Activated CD4-positive, alpha-beta T cell treated with anti-CD3 and anti-CD28 coated beads for 1 hour (primary cell): ENCODE data around the gene GLIS2.

Experiments
- DNase-seq: peaks from one replicate; pipeline ENCODE4 v3.0.0-alpha.2; 2020

The GLIS2 gene

DNA sequence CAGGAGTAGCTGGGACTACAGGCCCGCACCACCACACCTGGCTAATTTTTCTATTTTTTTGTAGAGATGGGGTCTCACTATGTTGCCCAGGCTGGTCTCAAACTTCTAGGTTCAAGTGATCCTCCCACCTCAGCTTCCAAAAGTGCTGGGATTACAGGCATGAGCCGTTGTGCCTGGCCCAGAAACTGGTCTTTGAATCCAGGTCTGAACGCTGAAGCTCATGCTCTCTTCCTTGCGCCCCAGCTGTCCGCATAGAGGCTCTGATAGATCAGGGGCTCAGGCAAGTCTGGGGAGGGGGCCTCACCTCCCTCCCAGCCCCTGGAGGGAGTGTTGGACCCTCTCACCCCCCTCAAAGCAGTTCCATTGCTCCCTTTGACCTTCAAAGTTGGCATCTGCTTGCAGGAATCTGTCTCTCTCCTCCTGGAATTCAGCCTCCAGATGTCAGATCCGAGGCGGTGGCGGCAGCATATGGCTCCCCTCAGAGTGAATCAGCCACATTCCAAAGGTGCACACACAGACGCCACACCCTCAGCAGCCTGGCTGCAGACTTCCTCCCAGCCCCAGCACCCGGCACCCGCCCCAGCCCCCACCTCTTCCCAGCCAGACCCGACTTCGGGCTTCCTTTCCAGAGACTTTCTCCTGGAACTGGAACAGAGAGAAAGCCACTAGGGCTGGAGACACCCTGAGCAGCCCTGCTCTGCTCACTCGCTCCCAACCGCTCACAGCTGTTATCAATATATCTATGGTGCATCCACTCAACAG is 16.9 kb upstream of the GLIS2 start:
- no peak for DNase-seq

DNA sequence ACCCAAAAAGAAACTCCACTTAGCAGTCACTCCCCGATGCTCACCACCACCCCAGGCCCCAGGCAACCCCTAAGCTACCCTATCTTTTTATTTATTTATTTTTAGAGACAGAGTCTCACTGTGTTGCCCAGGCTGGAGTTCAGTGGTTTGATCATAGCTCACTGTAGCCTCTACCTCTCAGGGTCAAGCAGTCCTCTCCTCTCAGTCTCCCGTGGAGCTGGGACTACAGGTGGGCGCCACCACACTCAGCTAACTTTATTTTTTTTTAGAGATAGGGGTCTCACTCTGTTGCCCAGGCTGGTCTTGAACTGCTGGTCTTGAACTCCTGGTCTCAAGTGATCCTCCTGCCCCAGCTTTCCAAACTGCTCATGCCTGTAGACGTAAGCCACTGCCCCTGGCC is 14.7 kb upstream of the GLIS2 start:
- no peak for DNase-seq

DNA sequence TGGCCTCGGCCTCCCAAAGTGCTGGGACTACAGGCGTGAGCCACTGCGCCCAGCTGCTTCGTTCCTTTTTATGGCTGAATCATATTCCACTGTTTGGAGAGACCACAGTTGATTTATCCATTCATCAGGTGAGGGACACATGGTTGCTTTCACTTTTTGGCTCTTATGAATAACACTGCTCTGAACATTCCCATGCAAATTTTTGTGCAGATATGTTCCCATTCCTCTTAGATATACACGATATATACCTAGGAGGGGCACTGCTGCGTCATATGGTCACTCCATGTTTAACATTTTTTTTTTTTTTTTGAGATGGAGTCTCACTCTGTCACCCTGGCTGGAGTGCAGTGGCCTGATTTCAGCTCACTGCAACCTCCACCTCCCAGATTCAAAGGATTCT is 13.9 kb upstream of the GLIS2 start:
- no peak for DNase-seq

DNA sequence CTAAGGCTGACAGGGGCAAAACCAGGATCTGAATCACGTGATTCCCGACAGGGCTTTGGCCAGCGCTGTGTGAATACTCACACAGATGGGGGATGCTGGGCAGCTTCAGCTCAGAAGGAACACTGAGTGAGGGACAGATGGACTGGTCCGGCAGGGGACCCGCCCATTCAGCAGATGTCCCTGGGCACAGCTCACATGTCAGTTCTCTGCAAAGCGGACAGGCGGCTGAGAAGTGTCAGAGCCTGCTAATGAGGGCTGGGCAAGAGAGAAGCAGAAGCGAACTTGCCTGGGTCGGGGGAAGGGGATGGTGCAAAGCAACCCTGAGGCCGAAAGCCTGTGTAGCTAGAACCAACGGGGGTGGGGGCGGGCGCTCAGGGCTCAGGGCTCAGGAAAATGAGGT is 11.9 kb upstream of the GLIS2 start:
- DNase-seq = no peak

DNA sequence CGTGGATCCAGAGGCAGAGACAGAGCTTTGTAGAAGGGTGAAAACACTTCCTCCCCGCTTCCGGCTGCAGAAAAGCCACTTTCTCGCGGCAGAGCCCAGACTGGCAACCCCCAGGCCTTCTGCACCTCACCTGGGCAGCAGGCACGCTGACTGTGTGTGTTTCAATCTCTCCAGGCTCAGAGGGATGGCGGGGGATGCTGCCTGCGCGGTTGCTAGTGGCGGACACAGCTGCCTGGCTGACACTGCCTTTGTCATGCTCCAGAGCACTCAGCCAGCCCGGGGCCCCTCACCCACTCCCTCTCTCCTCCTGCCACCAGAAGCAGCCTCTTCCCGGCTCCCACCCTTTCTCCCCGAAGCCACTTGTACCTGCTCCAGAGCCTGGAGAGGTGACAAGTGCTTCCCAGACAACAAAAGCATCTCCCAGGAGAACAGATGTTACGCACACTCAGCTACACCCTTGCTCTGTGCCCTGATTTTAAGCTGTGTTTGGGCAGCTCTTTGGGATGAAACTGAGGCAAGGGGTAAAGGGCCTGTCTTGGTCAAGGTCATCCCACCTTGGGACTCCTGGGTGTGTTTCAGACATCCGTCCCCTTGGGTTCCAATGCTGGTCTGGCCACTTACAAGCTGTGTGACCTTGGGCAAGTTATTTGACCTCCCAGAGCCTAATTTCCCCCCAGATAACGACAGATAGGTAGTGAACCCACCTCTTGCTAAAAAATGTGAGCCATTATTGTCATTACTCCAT is 9.2 kb upstream of the GLIS2 start:
- no peak for DNase-seq

DNA sequence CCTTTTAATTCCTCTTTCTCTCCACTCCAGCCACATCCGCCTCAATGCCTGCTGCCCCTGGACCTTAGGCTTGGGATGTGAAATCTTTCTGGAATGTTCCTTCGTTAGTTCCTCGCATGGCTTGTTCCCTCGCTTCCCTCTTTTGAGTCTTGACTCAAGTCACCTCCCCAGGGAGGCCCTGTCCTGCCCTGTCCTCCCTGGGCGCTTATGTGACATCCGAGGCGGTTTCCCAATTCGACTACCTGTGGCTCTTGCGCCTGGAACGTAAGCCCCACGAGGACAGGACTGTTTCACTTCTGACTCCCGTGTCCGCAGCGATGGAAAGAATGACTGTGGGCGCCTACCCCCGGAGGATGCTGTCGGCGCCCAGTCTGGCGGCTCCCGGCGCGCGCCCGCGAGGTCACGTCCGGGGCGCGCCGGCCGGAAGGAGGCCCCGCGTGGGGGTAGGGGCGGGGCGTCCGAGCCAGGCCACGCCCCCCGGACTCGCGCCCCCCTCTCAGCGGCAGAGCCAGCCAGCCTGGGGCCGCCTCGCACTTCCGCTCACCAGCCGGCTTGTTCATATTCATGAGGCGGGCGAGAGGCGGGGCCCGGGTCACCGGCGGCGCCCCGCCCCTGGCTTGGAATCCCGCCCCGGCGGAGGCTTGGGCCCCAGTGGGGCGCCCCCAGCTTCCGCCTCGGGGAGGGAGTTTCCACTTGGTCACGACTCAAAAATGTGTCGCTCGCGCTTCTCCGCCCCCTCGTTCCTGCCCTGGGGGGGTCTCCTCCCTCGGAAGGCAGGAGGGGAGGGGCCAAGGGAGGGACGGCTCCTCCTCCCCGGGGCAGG is 8.4 kb upstream of the GLIS2 start:
- peak; percentile 95 for DNase-seq

DNA sequence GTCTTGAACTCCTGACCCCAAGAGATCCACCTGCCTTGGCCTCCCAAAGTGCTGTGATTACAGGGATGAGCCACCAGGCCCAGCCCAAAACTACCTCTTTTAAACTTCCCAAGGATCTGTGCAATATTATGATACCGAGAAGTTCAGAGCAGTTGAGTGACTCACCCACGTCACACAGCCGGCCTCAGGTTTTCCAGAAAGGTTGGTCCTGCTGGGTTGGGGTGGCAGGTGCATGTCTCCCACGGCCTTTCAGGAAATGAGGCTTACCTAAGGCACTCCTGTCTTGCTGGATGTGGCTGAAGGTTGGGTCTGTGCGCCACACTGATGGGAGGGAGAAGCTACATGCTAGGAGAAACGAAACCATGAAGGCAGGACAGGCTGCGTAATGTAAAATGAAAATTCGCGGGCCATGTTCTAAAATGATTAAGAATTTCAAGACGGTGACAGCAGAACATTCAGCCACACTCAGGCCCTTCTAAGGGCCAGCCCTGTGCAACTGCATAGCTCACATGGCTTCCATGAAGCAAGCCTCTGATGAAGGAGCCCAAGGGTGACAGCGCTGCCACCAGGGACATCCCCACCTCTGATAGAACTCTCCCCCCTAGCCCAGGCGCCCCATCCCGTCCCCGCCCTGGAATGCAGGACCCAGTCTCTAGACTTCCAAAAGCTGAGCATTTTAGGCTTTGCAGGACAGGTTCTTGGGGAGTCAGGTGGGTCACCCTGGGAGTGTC is 6.6 kb upstream of the GLIS2 start:
- DNase-seq = no peak

DNA sequence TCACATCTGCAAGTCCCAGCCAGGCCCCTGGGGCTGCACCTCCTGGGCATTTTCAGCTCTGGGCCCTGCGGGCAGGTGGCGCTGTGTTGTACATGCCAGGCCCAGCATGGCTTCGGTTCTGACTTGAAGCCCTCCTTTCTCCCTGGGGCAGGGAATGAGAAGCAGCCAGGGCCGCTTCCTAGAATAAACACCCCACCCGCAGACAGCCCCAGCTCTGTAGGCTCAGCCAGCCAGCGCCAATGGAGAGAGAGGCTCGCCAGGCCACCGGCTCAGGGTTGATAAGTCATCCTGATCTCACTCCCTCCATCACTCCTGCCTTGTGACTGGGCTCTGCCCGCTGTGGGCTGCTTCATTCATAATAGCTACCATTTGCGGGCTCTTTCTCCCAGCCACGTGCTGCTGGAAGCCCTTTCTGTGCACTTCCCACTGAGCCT is 6.0 kb upstream of the GLIS2 start:
- peak; percentile 41 for DNase-seq

DNA sequence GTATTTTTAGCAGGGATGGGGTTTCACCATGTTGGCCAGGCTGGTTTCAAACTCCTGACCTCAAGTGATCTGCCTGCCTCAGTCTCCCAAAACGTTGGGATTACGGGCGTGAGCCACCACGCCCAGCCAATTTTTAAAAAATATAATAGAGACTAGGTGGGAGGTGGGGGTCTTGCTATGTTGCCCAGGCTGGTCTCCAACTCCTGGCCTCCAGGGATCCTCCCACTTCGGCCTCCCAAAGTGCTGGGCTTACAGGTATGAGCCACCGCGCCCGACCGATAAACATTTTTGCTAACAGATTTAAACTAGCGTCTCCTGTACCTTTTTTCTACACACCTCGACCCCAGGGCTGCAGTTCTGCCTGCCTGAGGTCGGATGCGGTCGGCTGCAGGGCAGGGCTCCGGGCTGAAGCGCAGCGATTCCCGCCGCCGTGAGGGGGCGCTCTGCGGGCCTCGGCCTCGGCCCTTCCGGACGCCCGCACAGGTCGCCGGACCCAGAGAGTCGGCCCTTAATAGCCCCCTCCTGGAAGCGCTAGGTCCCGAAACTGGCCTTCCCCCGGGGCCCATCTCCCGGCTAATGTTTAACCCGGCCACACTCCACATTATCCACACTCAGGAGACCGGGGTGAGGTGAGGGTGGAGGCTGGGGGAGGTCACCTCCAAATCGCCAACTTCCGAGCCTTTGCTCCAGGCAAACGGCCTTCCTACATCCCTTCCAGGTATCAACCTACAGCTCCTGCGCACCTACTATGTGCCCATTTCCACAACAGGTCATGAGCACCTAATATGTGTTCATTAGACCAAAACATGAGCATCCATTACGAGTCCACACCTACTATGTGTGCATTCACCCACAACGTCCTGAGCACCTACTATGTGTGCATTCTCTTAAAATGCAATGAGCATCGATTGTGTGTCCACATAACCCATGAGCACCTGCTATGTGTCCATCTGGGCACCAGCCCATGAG is 2.0 kb upstream of the GLIS2 start:
- no peak for DNase-seq

DNA sequence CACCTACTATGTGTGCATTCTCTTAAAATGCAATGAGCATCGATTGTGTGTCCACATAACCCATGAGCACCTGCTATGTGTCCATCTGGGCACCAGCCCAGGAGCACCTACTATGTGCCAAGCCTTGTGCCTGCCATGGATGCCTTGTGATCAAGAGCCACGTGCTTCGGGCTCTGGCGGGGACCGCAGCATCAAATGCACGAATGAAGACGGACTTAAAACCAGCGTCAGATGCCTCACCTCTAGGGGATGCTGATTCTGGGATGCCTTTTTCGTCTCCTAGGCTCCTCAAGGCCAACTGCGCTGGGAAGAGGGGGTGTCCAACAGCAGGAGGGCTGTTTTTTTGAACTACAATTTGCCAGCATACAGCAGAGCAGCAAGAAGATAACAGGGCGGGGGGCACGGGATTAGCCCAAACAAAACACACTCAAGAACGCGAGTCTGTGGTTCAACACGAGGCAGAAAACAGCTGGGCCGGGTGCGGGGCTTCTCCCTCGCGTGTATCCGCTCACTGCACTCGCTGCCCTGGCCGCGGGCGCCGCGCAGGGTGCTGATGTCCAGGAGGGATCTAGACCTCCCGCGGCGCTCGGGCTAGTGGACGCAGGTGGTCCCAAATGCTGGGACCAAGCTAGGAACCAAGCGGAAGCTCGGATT is 1.2 kb upstream of the GLIS2 start:
- DNase-seq = no peak

DNA sequence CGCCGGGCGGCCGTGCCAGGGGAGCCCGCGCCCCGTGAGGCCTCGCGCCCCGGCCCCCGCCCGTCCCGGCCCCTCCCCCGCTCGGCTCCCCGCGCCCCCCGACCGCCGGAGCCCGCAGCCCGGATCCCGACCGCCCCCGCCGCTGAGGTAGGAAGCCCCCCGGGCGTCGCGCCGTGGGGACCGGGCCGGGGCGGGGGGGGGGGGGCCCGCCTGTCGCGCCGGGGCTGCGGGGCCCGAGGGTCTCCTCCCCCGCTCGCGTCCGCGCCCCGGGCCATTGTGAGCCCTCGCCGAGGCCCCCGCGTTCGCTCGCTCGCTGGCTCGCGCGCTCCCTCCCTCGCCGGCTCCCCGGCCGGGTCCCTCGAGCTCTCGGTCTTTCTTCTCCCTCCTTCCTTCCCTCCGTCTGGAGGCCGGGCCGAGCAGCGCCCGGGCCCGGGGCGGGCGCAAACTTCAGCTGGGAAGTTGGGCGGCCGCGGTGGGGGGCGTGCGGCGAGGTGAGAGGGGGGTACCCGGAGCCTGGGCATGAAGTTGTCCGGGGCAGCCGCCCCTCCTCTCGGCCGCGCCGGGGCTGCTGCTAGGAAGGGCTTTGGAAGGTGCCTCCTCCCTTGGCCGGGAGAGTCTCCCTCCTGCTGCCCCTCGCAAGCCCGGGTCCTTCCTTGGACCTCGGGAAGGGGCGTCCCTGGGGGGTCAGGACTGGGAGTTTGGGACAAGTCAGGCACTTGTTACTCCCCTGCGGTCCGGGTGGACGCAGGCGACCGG is 419 bp downstream of the GLIS2 start:
- no peak for DNase-seq

DNA sequence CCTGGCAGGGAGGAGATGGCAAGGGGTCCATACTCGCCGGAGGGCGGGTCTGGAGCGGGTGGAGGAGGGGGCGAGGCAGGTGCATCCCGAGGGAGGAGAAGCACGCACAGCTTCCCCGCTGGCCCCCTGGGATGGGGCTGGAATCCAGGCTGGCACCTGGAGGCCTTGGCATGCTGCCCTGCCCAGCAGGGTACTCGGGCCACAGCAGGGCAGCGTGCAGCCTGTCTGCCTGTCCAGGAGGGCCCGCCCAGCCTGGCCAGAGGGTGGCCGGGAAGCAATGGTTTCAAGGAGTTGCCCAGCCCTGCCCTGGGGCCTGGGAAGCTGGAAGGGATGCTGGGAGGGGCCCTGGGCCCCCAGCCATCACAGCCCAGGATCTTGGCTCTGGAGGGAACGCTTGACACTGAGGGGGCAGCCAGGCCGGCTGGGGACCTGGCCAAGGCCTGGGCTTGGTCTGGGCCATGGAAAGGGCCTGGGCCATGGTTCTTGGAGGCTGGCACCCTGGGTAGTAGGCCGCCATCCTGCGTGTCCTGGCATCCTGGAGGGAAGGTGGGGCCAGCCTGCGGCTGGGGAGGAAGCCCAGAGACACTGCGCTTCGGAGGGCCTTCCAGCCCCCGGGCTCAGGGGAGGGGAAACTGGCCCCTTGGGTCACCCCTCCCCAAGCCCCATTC is 1.1 kb downstream of the GLIS2 start:
- DNase-seq = no peak

DNA sequence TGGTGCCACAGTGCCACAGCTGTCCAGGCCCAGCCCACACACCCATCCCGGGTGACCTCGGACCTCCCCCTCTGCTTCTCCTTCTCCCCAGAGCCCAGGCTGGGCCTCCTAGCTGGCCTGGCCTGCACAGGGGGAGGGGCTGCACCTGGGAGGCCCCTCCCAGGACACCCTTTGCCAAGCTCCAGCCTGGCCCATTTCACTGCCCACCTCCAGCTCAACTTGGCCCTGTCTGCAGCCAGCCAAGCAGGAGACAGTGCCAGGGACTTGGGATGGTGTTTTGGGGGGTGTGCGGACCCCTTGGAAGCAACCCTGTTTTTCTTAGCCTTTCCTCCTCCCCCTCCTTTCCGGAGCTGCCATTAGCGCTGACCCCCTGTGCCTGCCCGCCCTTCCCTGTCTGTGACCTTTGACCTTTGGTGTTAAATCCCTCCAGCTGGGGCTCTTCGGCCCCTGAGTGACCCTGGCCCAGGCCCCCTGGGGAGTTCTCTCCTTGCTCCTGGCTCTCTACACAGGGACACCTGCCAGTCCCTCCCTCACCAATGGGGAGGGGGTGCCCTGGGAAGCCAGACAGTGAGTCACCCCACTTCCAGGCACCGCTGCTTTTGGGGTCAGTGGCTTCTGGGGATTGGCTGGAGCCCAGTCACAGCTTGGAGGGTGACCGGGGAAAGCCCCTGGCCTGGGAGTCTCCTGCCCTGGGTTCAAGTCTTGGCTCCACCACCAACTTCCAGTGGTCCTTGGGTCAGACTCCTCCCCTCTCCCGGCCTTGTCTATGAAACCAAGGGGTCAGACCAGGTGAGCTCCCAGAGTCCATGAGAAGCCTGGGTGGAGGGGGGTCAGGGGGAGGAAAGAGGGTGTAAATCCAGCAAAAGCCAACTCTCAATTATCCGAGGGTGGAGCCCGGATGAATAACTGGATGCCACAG is 1.9 kb downstream of the GLIS2 start:
- DNase-seq = no peak

DNA sequence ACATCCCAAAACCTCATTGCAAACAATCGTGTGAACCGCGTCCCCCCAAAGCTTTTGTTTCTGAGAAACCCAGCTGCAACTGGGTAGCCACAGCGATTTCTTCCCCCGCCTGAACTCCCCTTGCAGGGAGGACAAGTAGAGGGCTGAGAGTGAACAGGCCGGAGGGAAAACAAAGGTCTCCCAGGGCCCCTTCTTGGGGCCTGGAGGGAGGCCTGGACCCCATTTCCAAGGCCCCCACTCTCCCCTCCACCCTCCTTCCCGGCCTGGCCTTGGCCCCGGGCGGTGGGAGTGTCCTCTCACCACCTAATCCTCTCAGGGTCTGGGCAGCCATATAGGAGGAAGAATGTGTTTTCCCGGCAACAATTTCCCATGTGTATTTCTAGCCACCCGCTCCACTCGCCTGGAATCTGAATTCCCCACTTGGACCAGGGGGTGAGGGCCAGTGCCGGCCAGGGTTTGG is 2.6 kb downstream of the GLIS2 start:
- no peak for DNase-seq

DNA sequence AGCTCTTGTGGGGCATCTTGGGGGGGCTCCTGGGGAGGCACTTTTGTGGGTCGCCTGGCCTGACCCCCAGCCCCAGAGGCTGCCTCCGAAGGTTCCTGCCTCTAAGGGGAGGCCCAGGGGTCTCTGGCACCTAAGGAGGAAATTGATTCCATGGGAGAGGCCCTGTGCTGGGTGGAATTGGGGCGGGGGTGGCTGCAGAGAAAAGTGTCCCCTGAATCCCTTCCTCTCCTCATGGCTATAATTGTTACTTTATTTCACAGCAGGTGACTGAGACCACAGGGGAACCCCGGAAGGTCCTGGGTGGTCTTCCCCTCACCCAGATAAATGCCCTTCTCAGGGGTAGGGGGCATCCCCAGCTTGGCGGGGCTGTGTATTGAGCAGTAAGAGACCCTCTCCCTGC is 3.1 kb downstream of the GLIS2 start:
- no peak for DNase-seq

DNA sequence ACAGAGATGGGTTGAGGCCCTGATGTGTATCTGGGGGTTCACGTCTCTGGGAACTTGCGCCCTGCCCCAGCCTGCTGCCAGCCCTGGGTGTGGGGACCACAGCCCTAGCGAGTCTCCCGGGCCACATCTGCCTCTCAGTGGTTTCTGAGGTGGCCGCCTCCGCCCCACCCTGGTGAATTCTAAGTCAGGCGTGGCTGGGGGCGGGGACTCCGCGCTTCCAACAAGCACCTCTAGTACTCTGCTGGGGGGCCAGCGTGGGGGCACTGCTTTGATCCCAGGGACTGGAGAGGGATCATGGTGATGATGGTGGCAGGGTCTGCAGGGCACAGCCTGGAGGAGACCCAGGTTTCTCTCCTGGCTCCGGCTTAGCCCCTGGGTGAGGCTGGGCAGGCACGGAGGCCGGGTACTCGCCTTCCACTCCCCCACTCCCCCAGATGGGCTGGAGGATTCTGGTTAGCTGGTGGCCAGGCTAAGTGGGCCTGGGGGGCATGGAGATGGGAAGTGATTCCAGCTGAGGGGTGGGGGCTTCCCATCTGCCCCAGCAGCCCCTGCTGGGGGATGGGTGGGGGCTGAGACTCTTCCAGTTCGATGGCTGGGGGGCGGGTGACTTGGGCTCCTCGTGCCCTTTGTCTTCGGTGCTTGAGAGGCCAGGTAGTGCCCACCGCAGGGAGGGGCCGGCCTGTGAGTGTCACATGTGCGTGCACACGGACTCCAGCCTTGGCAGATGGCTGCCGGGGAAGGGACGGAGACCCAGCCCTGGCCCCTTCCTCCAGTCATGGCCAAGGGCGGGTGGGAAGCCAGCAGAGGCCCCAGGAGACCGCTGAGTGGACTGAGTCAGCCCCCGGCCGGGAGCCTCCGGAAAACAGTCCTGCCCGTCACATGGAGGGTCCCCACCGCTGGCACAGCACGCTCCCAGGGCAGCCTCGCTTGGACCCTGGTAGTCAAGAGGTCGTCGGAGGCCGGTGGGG is 3.9 kb downstream of the GLIS2 start:
- DNase-seq = no peak

DNA sequence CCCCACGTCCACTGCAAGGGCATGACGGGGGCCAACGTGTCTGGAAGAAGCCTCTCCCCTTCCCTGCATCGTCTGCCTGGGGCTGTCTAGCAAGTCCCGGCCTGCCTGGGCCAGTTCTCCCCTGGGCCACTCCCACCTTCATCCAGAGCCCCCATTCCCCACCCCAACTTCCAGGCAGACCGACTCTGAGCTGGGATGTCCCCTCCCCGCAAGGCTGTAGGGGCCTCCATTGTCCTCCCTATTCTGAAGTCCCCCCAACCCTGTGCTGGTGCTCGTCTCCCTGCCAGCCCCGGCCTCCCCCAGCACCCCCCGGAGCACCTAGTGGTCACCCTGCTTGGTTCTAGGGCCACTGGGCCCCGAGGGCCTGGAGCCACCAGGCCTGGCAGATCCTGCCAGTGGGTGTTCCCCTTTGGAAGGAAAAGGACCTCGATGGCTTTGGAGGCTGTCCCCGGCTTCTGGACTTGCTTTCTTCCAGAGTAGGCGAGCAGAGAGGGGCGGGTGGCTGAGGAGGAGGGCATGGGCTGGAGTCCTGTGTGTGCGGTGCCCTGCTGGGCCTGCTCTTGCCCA is 4.8 kb downstream of the GLIS2 start:
- no peak for DNase-seq
